Measurements from ENCODE around the gene PSME3. TPM values are rescaled to one million over a fixed set of nuclear protein-coding genes. Genes with fewer than 3 reads are reported as not detected.

The PSME3 gene
- total and polyA plus RNA-seq, 2 of the 13 experiments (the other 11 are each of a cell fraction or from before 2014, with no cell fraction given), result 66.3 to 135 TPM

- TF ChIP-seq ZBTB46 (CRISPR knock-in tag; IDR thresholded peaks at IDR 0.05; ENCODE audit: borderline replicate concordance) (no peak), ZNF629 (CRISPR knock-in tag; conservative IDR thresholded peaks at IDR 0.05) (no peak; the same call in 1 of the 2 replicates), CSRNP1 (CRISPR knock-in tag; IDR thresholded peaks at IDR 0.05) (no peak), NFIC (IDR thresholded peaks at IDR 0.05; ENCODE audit: low read length) (no peak)
Observed at GRCh38 chr17:42878123-42878880, 45.1 kb downstream of the PSME3 start (continued).

- in situ Hi-C loops (cut with HindIII; ENCODE audit: extremely low pct_ligation_motif_present, low pct_unique_long_range_greater_than_20kb), result no loop called here
- POLR2A ChIA-PET, result interaction anchor here (1.0 to 2.9 kb wide), 6 partner anchors 12 to 119 kb away, joined by 3 to 18 read pairs (median 4); partner anchors contain the start of gene RPL27
- H3K79me2 ChIP-seq (ENCODE audit: insufficient read depth, low read length), result no peaks in the 10 kb centered on the region
- TF ChIP-seq ZNF883 (CRISPR knock-in tag; IDR thresholded peaks at IDR 0.05; ENCODE audit: not compliant biosample characterization), result no peak
- TF ChIP-seq KDM5B (CRISPR knock-in tag; IDR thresholded peaks at IDR 0.05; ENCODE audit: borderline replicate concordance), result peak; percentile 24; the same call in 1 of the 2 replicates
- TF ChIP-seq REPIN1 (CRISPR knock-in tag; IDR thresholded peaks at IDR 0.05; ENCODE audit: borderline replicate concordance, low read depth), result 0 out of 2 replicates have a peak, but pooled peaks have one; percentile 13
- 0 out of 4 replicates have a peak, but pooled peaks have one; percentile 4 to 31 for TF ChIP-seq MAFK (conservative IDR thresholded peaks at IDR 0.05 in 1 of 2, IDR thresholded peaks at IDR 0.05 in 1 of 2; ENCODE audit: low read length in 2 of 2)
- no peak for TF ChIP-seq GATAD1 (CRISPR knock-in tag; IDR thresholded peaks at IDR 0.05)
- TF ChIP-seq ZNF713 (CRISPR knock-in tag; IDR thresholded peaks at IDR 0.05), result no peak
- no peak for TF ChIP-seq ZNF460 (CRISPR knock-in tag; IDR thresholded peaks at IDR 0.05; ENCODE audit: borderline replicate concordance)
- no peak for TF ChIP-seq ZNF451 (CRISPR knock-in tag; IDR thresholded peaks at IDR 0.05)
- TF ChIP-seq CSRNP1 (CRISPR knock-in tag; IDR thresholded peaks at IDR 0.05), result no peak
- no peak for TF ChIP-seq PCBP1 (IDR thresholded peaks at IDR 0.05; ENCODE audit: borderline replicate concordance, low read depth, low read length)
- no peak for TF ChIP-seq SMARCC2 (IDR thresholded peaks at IDR 0.05)
- TF ChIP-seq HHEX (CRISPR knock-in tag; IDR thresholded peaks at IDR 0.05), result no peak
Observed at GRCh38 chr17:42878924-42879595, 45.9 kb downstream of the PSME3 start.

More at GRCh38 chr17:42878924-42879595, 45.9 kb downstream of the PSME3 start:
- ATAC-seq (no peak; the same call in 2 of the 3 replicates), FAIRE-seq (no peak), DNase-seq (ENCODE audit: low spot score) (no peak)
- Histone ChIP-seq H2AFZ (ENCODE audit: low read length) (no peak overlapping the region), H3K4me1 (ENCODE audit: insufficient read depth, low read length) (peaks cover 71% of the 10 kb centered on the region), H3K4me3 (replicated peaks in 1 of 3; ENCODE audit: insufficient read depth in 1 of 3, low read depth in 2 of 3, low read length in 3 of 3) (no peak overlapping the region), H3K9ac (ENCODE audit: insufficient read depth, low read depth, low read length) (no peak overlapping the region), H4K20me1 (ENCODE audit: insufficient read depth, low read length) (no peaks in the 10 kb centered on the region), H3K9me3 (ENCODE audit: low read length) (no peaks in the 10 kb centered on the region), H3K4me2 (ENCODE audit: low read depth, low read length) (peak overlapping the region; percentile 72; the same call in 1 of the 2 replicates), H3K27ac (ENCODE audit: extremely low read length, insufficient read depth, low read length) (no peak overlapping the region), H3K27me3 (ENCODE audit: control insufficient read depth in 1 of 2, insufficient read depth in 2 of 2, low read length in 2 of 2) (no peaks in the 10 kb centered on the region), H3K36me3 (replicated peaks in 1 of 2; ENCODE audit: control insufficient read depth in 1 of 2, insufficient read depth in 2 of 2, low read length in 2 of 2) (no peaks in the 10 kb centered on the region)
- CTCF ChIA-PET (ENCODE audit: low intra/inter-chr PET ratio, low total read pairs), result interaction anchor here (0.7 to 1.9 kb wide), 2 partner anchors 50 to 59 kb away, joined by 3 to 6 read pairs; no protein-coding TSS in a partner anchor
- intact Hi-C loops (cut with micrococcal nuclease; ENCODE audit: unreplicated experiment), result loop anchor here (1.0 kb wide), 1 partner anchor 50 kb away; no protein-coding TSS in a partner anchor
- 68% methylated on average over 8 of the region's 8 CpGs for WGBS (ENCODE audit: low lambda C conversion rate)
- no TSS peak for BruUV-seq (replicated peaks)

All from HepG2 (cell line).